ENCODE measurements around the gene PLCXD1. TPM values are rescaled to one million over a fixed set of nuclear protein-coding genes. Genes with fewer than 3 reads are reported as not detected.

Gene PLCXD1
- total and polyA plus RNA-seq, 4 donors: 13.4 to 41.5 (median 28.2) TPM

GRCh38 chrX:314049-314448 lies 32.9 kb downstream of the PLCXD1 start:
- WGBS, 2 donors: 97 to 98% methylated on average over 32 to 34 of the region's 34 CpGs
- ATAC-seq (ENCODE audit: insufficient read depth, low FRiP score) (no peak), DNase-seq (no peak)
- TF ChIP-seq CTCF (IDR thresholded peaks at IDR 0.05; ENCODE audit: control extremely low read depth, extremely low read depth): no peak
- Histone ChIP-seq H3K27me3 (ENCODE audit: control insufficient read depth in 3 of 3, insufficient read depth in 3 of 3, low read length in 2 of 3) (no peaks in the 10 kb centered on the region), H3K27ac (ENCODE audit: low read depth in 1 of 2, low read length in 1 of 2) (no peak overlapping the region), H3K4me1 (ENCODE audit: control insufficient read depth in 5 of 5, insufficient read depth in 5 of 5, low read length in 5 of 5) (peaks cover 0 to 6% (median 0%) of the 10 kb centered on the region in 5 donors), H3K9ac (ENCODE audit: insufficient read depth in 1 of 2, low read length in 2 of 2) (no peak overlapping the region), H3K4me3 (no peak overlapping the region), H3K9me3 (ENCODE audit: control insufficient read depth in 4 of 4, insufficient read depth in 3 of 4, low read length in 3 of 4) (no peaks in the 10 kb centered on the region), H3K36me3 (ENCODE audit: control insufficient read depth in 4 of 4, insufficient read depth in 4 of 4, low read length in 4 of 4) (peaks cover 27 to 61% (median 41%) of the 10 kb centered on the region in 4 donors)

DNA sequence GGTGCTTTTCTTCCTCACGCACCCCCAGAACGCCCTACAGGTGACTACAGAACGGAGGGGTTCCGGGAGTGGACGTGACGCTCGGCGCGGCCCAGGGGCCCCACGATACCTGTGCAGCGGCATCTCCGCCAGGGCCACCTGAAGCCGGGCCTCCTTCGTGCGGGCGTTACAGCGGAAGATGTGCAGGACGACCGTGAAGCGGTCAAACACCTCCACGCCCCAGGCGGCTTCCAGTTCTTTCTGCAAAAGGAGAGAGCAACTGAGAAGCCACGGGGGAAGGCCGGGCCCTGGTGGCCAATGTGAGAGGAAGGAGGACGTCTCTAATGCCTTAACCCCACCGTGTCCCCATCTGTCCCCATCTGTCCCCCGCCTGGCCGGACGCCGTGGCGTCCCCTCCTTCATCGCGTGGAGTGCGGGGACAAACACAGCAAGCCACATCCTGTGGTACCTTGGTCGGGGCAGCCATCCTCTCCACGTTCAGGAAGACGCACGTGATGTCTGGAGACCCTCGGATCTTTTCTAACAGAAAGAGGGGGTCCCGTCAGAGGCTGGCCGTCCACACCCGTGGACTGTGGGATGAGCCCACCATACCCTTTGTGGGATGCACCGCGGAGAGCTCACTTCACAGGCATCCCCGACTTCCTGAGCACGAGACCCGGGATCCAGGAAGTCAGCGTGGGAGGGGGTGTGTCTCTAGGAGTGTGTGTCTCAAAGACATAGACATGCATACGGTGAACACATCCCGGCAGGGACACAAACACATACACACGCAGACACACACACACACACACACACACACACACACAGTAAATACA lies 33.8 kb downstream of the PLCXD1 start:
- no peak for TF ChIP-seq CTCF (IDR thresholded peaks at IDR 0.05; ENCODE audit: control extremely low read depth, extremely low read depth)
- Histone ChIP-seq H3K4me1 (ENCODE audit: control insufficient read depth in 5 of 5, insufficient read depth in 5 of 5, low read length in 5 of 5) (peaks cover 0 to 9% (median 0%) of the 10 kb centered on the region in 5 donors), H3K27me3 (ENCODE audit: control insufficient read depth in 3 of 3, insufficient read depth in 3 of 3, low read length in 2 of 3) (no peaks in the 10 kb centered on the region), H3K36me3 (ENCODE audit: control insufficient read depth in 4 of 4, insufficient read depth in 4 of 4, low read length in 4 of 4) (peaks cover 24 to 58% (median 39%) of the 10 kb centered on the region in 4 donors), H3K4me3 (no peak overlapping the region), H3K9me3 (ENCODE audit: control insufficient read depth in 4 of 4, insufficient read depth in 3 of 4, low read length in 3 of 4) (no peaks in the 10 kb centered on the region), H3K27ac (ENCODE audit: low read depth in 1 of 2, low read length in 1 of 2) (no peak overlapping the region), H3K9ac (ENCODE audit: insufficient read depth in 1 of 2, low read length in 2 of 2) (no peak overlapping the region)
- ATAC-seq (ENCODE audit: insufficient read depth, low FRiP score): no peak
- WGBS, 2 donors: 92 to 93% methylated on average over 51 of the region's 51 CpGs
- no peak for DNase-seq

DNA sequence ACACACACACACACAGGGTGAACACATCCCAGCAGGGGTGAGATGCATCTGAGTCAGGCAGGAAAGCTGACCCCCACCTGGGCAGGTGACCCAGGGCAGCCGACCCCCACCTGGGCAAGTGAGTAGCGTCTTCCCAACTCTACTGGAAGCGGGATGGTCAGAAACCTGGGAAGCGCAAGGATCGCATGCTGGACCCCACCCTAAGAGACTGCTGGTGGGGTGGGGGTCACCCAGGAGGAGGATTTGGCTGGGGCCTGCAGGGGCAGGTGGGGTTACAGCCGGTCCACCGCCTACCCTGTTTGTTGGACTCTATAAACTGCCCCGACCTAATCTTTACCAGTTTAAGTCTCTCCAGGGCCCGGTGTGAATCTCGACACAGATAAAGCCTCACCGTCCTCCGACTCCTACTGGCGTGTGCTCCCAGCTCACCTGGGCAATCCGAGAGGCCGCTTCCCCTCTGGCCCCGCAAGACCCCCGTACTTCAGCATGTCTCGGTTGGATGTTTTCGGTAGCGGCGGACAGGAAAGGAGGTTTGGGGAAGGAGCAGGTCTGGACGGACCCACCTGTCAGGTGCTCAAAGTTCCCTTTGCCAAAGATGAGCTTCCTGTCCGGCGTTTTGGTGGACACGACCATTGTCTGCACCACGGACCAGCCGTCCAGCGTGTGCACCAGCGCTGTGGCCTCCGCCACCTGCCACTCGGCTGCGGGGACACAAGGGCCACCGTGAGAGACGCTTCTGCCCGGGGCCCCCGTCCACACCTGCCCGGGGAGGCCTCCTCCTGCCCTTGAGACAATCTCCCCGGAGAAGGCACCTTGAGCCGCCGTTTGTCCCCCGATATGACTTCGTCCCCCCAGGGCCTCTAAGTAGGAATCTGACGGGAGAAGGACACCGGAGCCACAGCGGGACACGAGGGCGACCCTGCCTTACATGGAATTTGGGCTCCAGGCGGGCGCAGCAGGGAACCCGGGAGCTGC lies 35.5 kb downstream of the PLCXD1 start:
- no peak overlapping the region for H3K27ac ChIP-seq (ENCODE audit: low read depth in 1 of 2, low read length in 1 of 2)
- H3K4me3 ChIP-seq: no peak overlapping the region
- no peaks in the 10 kb centered on the region for H3K27me3 ChIP-seq (ENCODE audit: control insufficient read depth in 3 of 3, insufficient read depth in 3 of 3, low read length in 2 of 3)
- no peaks in the 10 kb centered on the region for H3K9me3 ChIP-seq (ENCODE audit: control insufficient read depth in 4 of 4, insufficient read depth in 3 of 4, low read length in 3 of 4)
- no peak for TF ChIP-seq CTCF (IDR thresholded peaks at IDR 0.05; ENCODE audit: control extremely low read depth, extremely low read depth)
- DNase-seq (no peak), ATAC-seq (ENCODE audit: insufficient read depth, low FRiP score) (no peak)
- H3K9ac ChIP-seq (ENCODE audit: insufficient read depth in 1 of 2, low read length in 2 of 2): no peak overlapping the region
- WGBS, 2 donors: 93 to 95% methylated on average over 50 of the region's 50 CpGs
- peaks cover 19 to 46% (median 30%) of the 10 kb centered on the region in 4 donors for H3K36me3 ChIP-seq (ENCODE audit: control insufficient read depth in 4 of 4, insufficient read depth in 4 of 4, low read length in 4 of 4)
- peaks cover 0 to 12% (median 0%) of the 10 kb centered on the region in 5 donors for H3K4me1 ChIP-seq (ENCODE audit: control insufficient read depth in 5 of 5, insufficient read depth in 5 of 5, low read length in 5 of 5)
